Type B pancreatic cell (in vitro differentiated cells): Measurements from ENCODE around the gene RNU1-4. TPM values are rescaled to one million over a fixed set of nuclear protein-coding genes. Genes with fewer than 3 reads are reported as not detected.
"Not testable (repeated sequence)": the region's sequence is repeated elsewhere in the genome, so short reads cannot be mapped to it uniquely, and the experiment has no call there.

Experiments used
- DNase-seq: peaks from one replicate; pipeline ENCODE4 v3.0.0; 2021; ENCODE audit warnings: mixed read lengths; ENCODE audit not compliant: unreplicated experiment; ENCODE audit errors: extremely low spot score
- H3K27ac Mint-ChIP-seq: 2 replicates; pipeline ENCODE4 v1.8.0; 2021; ENCODE audit warnings: mild to moderate bottlenecking, mixed read lengths
- H3K27me3 Mint-ChIP-seq: 2 replicates; pipeline ENCODE4 v1.8.0; 2021; ENCODE audit warnings: mixed read lengths
- H3K36me3 Mint-ChIP-seq: 2 replicates; pipeline ENCODE4 v1.8.0; 2021; ENCODE audit warnings: mixed read lengths
- H3K4me1 Mint-ChIP-seq: one replicate; pipeline ENCODE4 v1.8.0; 2021; ENCODE audit warnings: mixed read lengths; ENCODE audit not compliant: unreplicated experiment
- H3K4me3 Mint-ChIP-seq: 2 replicates; pipeline ENCODE4 v1.8.0; 2021; ENCODE audit warnings: mild to moderate bottlenecking, mixed read lengths
- H3K9me3 Mint-ChIP-seq: 2 replicates; pipeline ENCODE4 v1.8.0; 2021; ENCODE audit warnings: mixed read lengths
- CTCF ChIP-seq: fragments of 200-600 bp; sonication (generic); conservative IDR thresholded peaks from 2 replicates; pipeline ENCODE4 v1.5.0; 2021; ENCODE audit warnings: antibody characterized with exemption, mild to moderate bottlenecking
- total RNA-seq: library from RNA; stranded (reverse); gene quantifications from 2 replicates; pipeline ENCODE4 v1.2.1, GENCODE V29; 2021; ENCODE audit warnings: low replicate concordance

Gene RNU1-4
- total RNA-seq, 1 donor from 2014 or later: 3,564 TPM

GRCh38 chr1:16720351-16721223, 19.7 kb upstream of the RNU1-4 start:
- H3K4me1 Mint-ChIP-seq: peaks cover 13% of the 10 kb centered on the region
- H3K9me3 Mint-ChIP-seq: no peaks in the 10 kb centered on the region
- H3K36me3 Mint-ChIP-seq: no peaks in the 10 kb centered on the region
- no peak overlapping the region for H3K27ac Mint-ChIP-seq
- TF ChIP-seq CTCF: no peak
- H3K4me3 Mint-ChIP-seq: no peak overlapping the region
- peaks cover 8% of the 10 kb centered on the region for H3K27me3 Mint-ChIP-seq
- peak; percentile 66 for DNase-seq

DNA sequence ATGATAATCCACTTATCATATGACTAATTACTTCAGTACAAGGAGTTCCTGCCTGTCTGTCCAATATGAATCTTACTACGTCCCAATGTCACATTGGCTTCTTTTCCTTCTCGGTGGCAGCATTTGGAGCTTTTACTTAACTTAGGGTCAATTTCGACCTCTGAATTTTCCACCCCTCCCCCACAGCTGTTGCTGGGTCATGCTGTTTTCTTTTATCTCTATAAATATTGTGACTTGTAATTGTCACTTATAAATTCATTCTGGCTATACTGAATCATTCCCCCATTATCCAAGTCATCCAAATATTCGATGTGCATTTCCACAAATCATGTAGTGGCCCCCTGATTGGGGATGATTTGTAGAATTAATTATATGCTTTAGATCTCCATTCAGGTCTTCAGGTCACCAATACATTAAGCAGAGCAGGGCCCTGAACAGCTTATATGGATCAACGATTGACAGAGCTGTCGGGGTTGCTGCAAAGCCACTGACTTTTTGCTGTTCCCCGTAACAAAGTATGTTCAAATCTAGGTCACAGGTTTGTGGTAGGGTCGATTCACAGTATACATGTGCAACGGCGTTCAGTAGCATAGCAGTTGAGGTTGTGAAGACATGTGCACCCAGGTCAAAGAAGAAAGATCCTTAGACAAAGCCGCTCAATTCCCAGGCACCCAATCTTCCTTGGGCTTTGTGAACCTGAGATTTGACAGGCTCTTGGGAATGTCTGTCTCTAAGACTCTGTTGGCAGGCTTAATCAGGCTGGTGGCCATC, 18.3 kb upstream of the RNU1-4 start:
- Mint-ChIP-seq H3K27ac (no peak overlapping the region), H3K9me3 (no peaks in the 10 kb centered on the region), H3K27me3 (peaks cover 8% of the 10 kb centered on the region), H3K36me3 (no peaks in the 10 kb centered on the region), H3K4me3 (no peak overlapping the region), H3K4me1 (peaks cover 13% of the 10 kb centered on the region)
- DNase-seq: no peak
- TF ChIP-seq CTCF: no peak

GRCh38 chr1:16724718-16725438, 15.4 kb upstream of the RNU1-4 start:
- TF ChIP-seq CTCF: no peak
- no peak overlapping the region for H3K4me3 Mint-ChIP-seq
- DNase-seq: peak; percentile 80
- peaks cover 4% of the 10 kb centered on the region for H3K27me3 Mint-ChIP-seq
- H3K36me3 Mint-ChIP-seq: no peaks in the 10 kb centered on the region
- H3K4me1 Mint-ChIP-seq: peaks cover 5% of the 10 kb centered on the region
- H3K27ac Mint-ChIP-seq: no peak overlapping the region
- H3K9me3 Mint-ChIP-seq: no peaks in the 10 kb centered on the region

GRCh38 chr1:16725439-16726245, 14.7 kb upstream of the RNU1-4 start:
- H3K4me3 Mint-ChIP-seq, H3K9me3 Mint-ChIP-seq, H3K27ac Mint-ChIP-seq, H3K36me3 Mint-ChIP-seq, H3K4me1 Mint-ChIP-seq, H3K27me3 Mint-ChIP-seq, DNase-seq: not testable (repeated sequence)

GRCh38 chr1:16727190-16728111, 12.9 kb upstream of the RNU1-4 start:
- Mint-ChIP-seq H3K4me1 (no peaks in the 10 kb centered on the region), H3K36me3 (no peaks in the 10 kb centered on the region), H3K9me3 (no peaks in the 10 kb centered on the region), H3K27ac (no peak overlapping the region), H3K4me3 (no peak overlapping the region), H3K27me3 (no peaks in the 10 kb centered on the region)
- DNase-seq: peak; percentile 82
- TF ChIP-seq CTCF: no peak

DNA sequence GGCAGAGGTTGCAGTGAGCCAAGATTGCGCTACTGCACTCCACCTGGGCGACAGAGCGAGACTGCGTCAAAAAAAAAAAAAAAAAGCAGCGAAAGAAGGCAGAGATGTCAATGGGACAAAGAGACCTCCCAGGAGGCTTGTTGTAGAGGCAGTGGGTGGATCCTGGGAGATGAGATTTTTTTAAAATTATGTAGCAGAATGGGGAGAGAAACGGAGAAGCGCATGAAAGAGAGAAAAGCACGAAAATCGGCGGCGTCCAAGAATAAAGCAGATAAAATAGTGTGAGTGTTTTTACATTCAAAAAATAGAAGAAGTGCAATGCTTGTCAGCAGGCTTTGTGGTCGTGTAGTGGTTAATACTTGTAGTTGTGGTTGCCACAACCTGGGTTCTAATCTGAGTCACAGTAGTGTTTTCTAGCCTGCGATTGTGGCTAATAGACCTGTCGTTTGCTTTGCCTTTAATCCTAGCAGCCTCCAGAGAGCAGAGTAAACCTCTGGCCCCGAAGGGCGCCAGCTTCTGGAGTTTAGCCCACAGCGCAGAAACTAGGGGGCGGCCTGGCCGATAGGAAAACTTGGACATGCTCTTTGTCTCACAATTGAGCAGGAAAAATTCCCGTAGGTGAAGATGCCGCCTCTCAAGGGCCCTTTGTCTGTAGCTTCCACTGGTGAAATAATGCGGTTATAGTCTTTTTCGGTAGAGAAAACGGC, 11.9 kb upstream of the RNU1-4 start:
- H3K27ac Mint-ChIP-seq, H3K36me3 Mint-ChIP-seq, H3K4me1 Mint-ChIP-seq, DNase-seq, H3K9me3 Mint-ChIP-seq, H3K27me3 Mint-ChIP-seq, H3K4me3 Mint-ChIP-seq: not testable (repeated sequence)

- not testable (repeated sequence) for H3K27ac Mint-ChIP-seq, H3K4me1 Mint-ChIP-seq, H3K9me3 Mint-ChIP-seq, H3K4me3 Mint-ChIP-seq, DNase-seq, H3K36me3 Mint-ChIP-seq, H3K27me3 Mint-ChIP-seq
Measured at GRCh38 chr1:16732254-16732896, 7.9 kb upstream of the RNU1-4 start.
